ENCODE measurements around the gene PTPN20.
"Not testable (repeated sequence)": the region's sequence is repeated elsewhere in the genome, so short reads cannot be mapped to it uniquely, and the experiment has no call there.

PTPN20 gene

DNA sequence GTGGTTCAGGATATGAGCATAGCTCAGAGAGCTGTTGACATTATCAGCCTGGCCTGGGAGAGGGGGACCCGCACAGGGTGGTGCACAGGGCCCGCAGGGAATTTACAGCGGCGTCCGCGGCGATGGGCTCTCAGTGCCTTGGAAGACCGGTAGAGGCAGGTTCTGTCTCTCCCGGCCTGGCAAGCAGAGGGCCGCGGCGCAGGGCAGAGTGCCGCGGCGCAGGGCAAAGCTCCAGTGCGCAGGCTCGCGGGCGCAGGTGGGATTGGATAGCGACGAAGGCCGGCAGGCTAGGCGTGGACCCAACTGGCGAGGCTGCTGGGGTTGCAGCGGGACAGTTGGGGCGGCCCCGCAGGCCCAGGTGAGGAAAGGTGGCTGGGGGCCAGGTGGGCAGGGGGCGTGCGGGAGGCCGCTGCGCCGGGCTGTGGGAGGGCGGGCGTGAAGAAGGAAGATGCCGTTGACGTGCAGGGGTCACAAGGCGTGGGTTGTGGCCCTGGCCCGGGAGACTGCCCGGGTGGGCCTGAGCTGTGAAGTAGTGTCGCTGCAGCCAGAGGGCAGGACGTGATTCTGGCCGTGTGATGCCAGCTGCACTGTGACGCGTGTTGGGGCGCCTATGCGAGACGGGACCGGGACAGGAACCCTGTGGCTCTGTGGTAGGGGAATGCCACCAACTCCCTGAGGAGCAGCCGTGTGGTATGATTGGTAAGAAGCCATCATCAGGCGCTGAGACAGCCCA lies at the start of gene PTPN20:
TSS of gene PTPN20 (plus strand) at position 285 of the 733 bp plus-strand sequence. CDS start 21,072 bp downstream, outside the sequence.
- DNase-seq (ENCODE audit: low read depth) = not testable (repeated sequence)

DNA sequence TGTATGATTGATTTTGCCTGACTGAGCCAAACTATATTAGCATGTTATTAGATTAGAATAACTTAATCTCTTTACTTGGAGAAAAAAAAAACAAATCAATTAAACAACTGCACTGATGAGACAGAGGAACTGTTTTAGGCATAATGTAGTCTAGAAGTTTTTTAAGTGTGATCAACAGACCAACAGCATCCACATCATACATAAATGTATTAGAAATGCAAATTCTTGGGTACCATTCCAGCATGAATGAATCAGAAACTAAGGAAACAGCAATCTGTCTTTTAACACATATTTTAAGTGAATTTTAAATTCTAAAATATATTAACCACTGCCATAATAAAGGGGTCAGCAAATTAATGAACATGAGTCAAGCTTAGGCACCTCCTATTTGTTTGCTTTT lies 41.5 kb upstream of the PTPN20 start:
- not testable (repeated sequence) for DNase-seq (ENCODE audit: low read depth)

DNA sequence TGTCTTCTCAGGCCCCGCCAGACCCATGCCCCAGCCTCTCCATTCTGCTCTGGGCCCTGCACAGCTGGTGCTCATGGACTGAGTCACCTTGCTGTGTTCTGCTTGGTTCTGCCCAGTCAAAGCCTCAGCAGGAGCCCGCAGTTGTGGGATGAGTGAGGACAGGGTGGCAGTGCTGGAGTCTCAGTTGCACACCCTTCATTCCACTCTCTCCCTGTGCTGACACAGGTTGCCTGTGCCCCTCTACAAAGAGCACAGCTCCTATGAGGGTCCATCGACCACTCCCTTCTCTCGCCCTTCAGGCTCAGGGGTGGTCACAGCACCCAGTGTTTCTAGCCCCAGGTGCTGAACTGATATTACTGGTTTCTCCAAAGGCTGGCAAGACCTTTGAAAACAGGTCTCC lies 39.6 kb upstream of the PTPN20 start:
- DNase-seq (ENCODE audit: low read depth) = not testable (repeated sequence)

DNA sequence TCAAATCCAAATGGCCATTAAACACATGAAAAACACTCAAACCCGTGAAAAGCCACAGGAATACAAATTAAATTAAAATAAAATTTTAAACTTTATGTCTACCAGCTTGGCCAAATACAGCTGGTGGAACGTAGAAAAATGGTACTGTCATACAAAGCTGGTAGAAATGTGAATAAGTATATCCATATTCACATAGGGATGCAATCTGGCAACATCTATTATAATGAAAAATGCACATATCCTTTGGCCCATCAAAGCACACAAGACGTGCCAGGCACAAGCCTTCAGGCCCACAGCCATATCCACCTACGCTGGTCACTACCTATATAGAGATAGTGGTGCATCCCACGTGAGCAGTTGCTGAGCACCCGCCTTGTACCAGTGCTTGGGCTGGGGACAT lies 35.9 kb upstream of the PTPN20 start:
- DNase-seq (ENCODE audit: low read depth) = not testable (repeated sequence)

- not testable (repeated sequence) for DNase-seq (ENCODE audit: low read depth)
Observed at GRCh38 chr10:46876773-46877172, 34.5 kb upstream of the PTPN20 start.

GRCh38 chr10:46878761-46879160 lies 32.5 kb upstream of the PTPN20 start:
- not testable (repeated sequence) for DNase-seq (ENCODE audit: low read depth)

- DNase-seq (ENCODE audit: low read depth) = not testable (repeated sequence)
Observed at GRCh38 chr10:46890813-46891611, 20.2 kb upstream of the PTPN20 start.

GRCh38 chr10:46896762-46897692 lies 14.2 kb upstream of the PTPN20 start:
- DNase-seq (ENCODE audit: low read depth) = not testable (repeated sequence)

DNA sequence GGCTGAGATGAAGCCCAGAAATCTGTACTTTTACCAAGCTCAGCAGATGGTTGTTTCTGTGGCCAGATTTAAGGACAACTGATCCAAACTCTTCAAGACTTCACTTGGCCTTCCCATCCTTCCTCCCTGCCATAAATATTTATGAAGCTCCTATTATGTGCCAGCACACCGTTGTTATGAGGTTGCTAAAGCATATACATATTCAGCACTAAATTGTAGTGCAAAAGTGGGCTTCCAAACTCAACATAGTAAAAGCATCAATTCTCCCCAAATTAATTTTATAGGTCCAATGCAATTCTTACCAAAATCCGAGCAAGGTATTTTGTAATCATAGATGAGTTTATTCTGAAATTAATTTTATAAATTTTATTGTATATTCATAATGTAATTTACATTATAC lies 10.0 kb upstream of the PTPN20 start:
- not testable (repeated sequence) for DNase-seq (ENCODE audit: low read depth)

DNA sequence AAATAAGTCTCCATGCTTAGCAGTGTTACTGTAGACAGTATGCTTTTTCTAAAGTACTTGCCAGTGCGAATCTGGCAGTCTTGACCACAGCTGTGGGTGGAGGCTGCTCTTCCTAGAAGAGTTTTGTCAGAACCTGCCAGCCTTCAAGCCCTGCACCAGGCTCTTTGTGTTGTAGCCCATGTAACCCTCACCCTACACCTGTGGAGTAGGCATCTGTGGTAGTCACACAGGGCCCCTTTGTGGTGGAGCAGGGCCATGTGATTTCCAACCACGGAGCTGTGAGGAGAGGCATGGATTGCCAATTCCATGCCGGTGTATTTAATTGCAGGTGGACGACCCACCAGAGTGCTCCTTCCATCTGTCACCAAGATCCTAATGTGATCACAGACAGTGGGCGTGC lies 7.4 kb upstream of the PTPN20 start:
- not testable (repeated sequence) for DNase-seq (ENCODE audit: low read depth)

- DNase-seq (ENCODE audit: low read depth) = not testable (repeated sequence)
Observed at GRCh38 chr10:46906359-46906758, 4.9 kb upstream of the PTPN20 start.

DNA sequence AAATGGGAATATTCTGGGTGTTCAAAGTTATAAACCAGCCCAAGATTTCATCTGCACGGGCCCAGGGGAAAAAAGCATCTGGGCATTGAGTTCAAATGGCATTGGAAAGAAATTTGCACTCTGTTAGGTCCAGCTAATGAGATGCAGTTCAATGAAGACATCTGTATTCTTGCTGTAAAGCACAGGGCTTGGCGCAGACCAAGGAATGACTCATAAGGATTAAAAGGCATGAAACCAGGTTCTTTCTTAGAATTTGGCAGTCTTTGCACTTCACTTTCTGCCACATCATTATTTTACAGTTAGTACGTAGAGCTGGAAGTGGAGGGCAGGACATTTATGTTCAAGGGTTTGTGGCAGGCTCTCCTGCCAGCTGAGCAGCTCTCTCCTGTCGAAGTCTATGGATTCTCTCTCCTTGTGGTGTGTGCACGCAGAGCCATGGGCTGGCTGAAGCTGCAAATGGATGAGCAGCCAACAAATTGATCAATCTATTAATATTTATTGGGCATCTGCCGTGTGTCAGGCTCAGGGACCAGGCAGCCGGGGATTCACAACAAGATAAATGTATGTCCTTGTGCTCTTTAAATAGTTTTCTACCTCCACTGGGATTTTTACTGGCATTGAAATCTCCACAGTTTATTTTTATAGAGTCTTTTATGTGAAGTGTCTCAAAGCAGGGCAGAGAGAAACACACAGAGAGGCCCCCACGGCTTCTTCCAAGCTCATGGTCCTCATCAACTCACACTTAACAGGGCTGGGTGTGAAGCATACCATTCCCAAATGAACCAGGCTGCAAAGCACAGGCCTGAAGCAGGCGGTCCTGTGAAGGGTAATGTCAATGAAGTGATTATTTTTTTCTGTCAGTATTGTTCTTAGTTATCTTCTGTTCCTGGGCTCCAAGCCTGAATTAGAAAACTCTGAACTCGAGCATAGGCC lies 3.8 kb upstream of the PTPN20 start:
- DNase-seq (ENCODE audit: low read depth) = not testable (repeated sequence)

GRCh38 chr10:46922498-46922897 lies 11.3 kb downstream of the PTPN20 start:
- not testable (repeated sequence) for DNase-seq (ENCODE audit: low read depth)

DNA sequence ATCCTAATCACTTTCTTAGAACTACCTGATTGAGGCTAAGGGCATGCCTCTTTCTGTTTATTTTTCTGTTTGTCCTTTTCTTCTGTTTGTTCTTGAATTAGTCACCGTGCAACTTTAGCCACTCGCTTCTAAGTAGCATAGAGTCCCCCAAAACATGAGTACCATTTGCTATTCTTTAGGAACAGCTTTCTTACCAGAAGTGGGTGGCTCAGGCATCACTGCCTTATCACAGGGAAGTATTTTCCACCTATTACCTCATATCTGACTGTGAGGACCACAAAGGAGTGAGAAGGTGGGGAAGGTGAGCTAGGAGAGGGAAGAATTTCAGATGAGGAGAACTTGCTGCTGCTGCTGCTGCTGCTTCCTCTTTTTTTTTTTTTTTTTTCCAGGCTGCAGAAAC lies 13.9 kb downstream of the PTPN20 start:
- not testable (repeated sequence) for DNase-seq (ENCODE audit: low read depth)

GRCh38 chr10:46925853-46926252 lies 14.6 kb downstream of the PTPN20 start:
- DNase-seq (ENCODE audit: low read depth) = not testable (repeated sequence)

- not testable (repeated sequence) for DNase-seq (ENCODE audit: low read depth)
Observed at GRCh38 chr10:46928810-46929209, 17.6 kb downstream of the PTPN20 start.

DNA sequence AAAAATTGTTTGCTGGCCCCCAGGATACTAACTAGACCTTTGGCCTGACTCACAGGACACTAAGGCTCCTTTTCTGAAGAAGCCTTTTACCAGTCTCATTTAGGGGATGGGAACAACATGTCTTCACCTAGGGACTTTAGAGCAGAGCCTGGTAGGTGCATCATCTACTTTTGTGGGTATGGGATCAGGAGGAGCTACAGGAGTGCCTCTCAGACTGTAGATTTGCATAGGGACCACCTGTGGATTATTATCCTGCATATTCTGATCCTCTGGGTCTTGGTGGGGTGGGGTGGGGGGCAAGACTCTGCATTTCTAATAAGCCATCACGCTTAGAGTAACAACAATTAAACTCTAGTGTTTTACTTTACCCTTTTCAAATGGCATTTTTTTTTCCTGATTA lies 21.2 kb downstream of the PTPN20 start:
- DNase-seq (ENCODE audit: low read depth) = not testable (repeated sequence)

DNA sequence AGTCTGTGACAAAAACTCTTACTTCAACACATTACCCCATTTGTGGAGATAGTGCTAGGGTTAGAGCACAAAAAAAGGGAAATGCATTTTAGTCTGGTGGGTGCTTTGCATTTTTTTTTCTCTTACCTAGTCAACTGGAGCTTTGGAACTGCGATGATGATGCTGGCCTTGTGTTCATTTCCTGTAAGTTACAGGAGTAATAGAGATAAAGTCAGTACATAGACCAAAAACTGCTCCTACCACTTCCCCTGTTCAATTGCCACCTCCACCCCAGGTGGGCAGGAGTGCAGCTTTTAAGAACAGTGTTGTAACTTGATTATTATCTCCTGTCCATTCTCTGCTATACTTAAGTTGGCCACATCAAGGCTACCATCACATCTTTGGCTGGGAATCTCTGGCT lies 29.9 kb downstream of the PTPN20 start:
- DNase-seq (ENCODE audit: low read depth) = not testable (repeated sequence)

GRCh38 chr10:46948687-46949518 lies 37.7 kb downstream of the PTPN20 start:
- not testable (repeated sequence) for DNase-seq (ENCODE audit: low read depth)

DNA sequence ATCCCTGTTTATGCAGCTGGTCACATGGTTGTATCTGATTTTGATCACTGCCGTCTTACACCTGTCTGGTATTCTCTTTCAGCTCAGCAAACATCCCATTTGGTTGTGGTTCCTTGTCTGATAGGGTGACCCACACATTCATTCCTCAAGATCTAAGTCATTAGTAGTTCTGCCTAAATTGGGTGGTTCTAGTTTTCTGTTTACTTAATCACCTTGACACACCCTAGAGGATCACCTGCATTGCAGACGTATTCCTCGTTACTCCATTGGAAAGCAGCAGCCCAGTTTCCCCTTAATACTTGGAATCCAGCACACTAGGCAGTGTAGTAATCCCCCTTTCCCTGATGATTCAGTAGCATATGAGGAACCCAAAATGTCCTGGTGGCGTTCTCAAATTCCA lies 41.3 kb downstream of the PTPN20 start:
- not testable (repeated sequence) for DNase-seq (ENCODE audit: low read depth)

Measured in stimulated activated CD8-positive, alpha-beta memory T cell treated with anti-CD3 and anti-CD28 coated beads, Interleukin-15, amount 100 ng/mL, for 24 hours (primary cell).